HEK293T (cell line): Measurements from ENCODE around the gene GUCA2B.

Experiments
- CTCF ChIA-PET: fragments of 350-600 bp; formaldehyde crosslinking; extraction: SDS; loops from one replicate; lab custom pipeline; 2021; ENCODE audit warnings: antibody characterized with exemption, inconsistent platforms; lab: Yijun Ruan, JAX
- POLR2A ChIA-PET: fragments of 350-600 bp; formaldehyde crosslinking; extraction: SDS; loops from one replicate; lab custom pipeline; 2020; ENCODE audit warnings: antibody characterized with exemption, inconsistent platforms; lab: Yijun Ruan, JAX
- DNase-seq: peaks from one replicate; pipeline ENCODE4 v3.0.0; 2012; ENCODE audit warnings: mixed read lengths; ENCODE audit errors: extremely low spot score
- ARNT ChIP-seq: fragments of 450-650 bp; IDR thresholded peaks from 2 replicates; pipeline ENCODE4 v1.6.1; 2017; ENCODE audit warnings: mild to moderate bottlenecking
- BHLHE40 ChIP-seq: fragments of 450-650 bp; IDR thresholded peaks from 2 replicates; pipeline ENCODE4 v1.6.1; 2016; ENCODE audit warnings: mild to moderate bottlenecking, moderate library complexity, borderline replicate concordance
- CTBP1 ChIP-seq: fragments of 450-650 bp; IDR thresholded peaks from 2 replicates; pipeline ENCODE4 v1.6.1; 2016; ENCODE audit warnings: borderline replicate concordance
- ELF4 ChIP-seq: fragments of 450-650 bp; IDR thresholded peaks from 2 replicates; pipeline ENCODE4 v1.6.1; 2017; ENCODE audit warnings: antibody characterized with exemption
- FOXA1 ChIP-seq: fragments of 450-650 bp; IDR thresholded peaks from 2 replicates; pipeline ENCODE4 v1.6.1; 2016; ENCODE audit warnings: mild to moderate bottlenecking
- FOXK2 ChIP-seq: fragments of 450-650 bp; IDR thresholded peaks from 2 replicates; pipeline ENCODE4 v1.6.1; 2016; ENCODE audit warnings: mild to moderate bottlenecking
- FOXM1 ChIP-seq: fragments of 450-650 bp; IDR thresholded peaks from 2 replicates; pipeline ENCODE4 v1.6.1; 2017; ENCODE audit warnings: mild to moderate bottlenecking, borderline replicate concordance
- HDGF ChIP-seq: fragments of 450-650 bp; IDR thresholded peaks from 2 replicates; pipeline ENCODE4 v1.6.1; 2017; ENCODE audit warnings: antibody characterized with exemption, borderline replicate concordance
- L3MBTL2 ChIP-seq: fragments of 450-650 bp; conservative IDR thresholded peaks from 2 replicates; pipeline ENCODE4 v1.6.1; 2016; ENCODE audit warnings: mild to moderate bottlenecking
- LEF1 ChIP-seq: fragments of 450-650 bp; IDR thresholded peaks from 2 replicates; pipeline ENCODE4 v1.6.1; 2017; ENCODE audit warnings: mild to moderate bottlenecking, borderline replicate concordance
- NFRKB ChIP-seq: fragments of 450-650 bp; IDR thresholded peaks from 2 replicates; pipeline ENCODE4 v1.6.1; 2016; ENCODE audit warnings: mild to moderate bottlenecking, moderate library complexity
- PKNOX1 ChIP-seq: fragments of 450-650 bp; IDR thresholded peaks from 2 replicates; pipeline ENCODE4 v1.6.1; 2016
- SP1 ChIP-seq: fragments of 450-650 bp; IDR thresholded peaks from 2 replicates; pipeline ENCODE4 v1.6.1; 2017
- SUZ12 ChIP-seq: fragments of 450-650 bp; IDR thresholded peaks from 2 replicates; pipeline ENCODE4 v1.6.1; 2016; ENCODE audit warnings: mild to moderate bottlenecking
- TARDBP ChIP-seq: fragments of 450-650 bp; IDR thresholded peaks from 2 replicates; pipeline ENCODE4 v1.6.1; 2016
- ZNF384 ChIP-seq: fragments of 450-650 bp; IDR thresholded peaks from 2 replicates; pipeline ENCODE4 v1.6.1; 2016

GUCA2B gene

GRCh38 chr1:42152907-42153600 is at the start of gene GUCA2B:
TSS of gene GUCA2B (plus strand) at chr1:42153410. CDS start at chr1:42153451, 41 bp downstream.
- ChIA-PET POLR2A (no interaction called here), CTCF (no interaction called here)
- DNase-seq: no peak
- no peak for TF ChIP-seq BHLHE40
- no peak for TF ChIP-seq FOXM1
- TF ChIP-seq SP1: no peak
- TF ChIP-seq ELF4: no peak
- TF ChIP-seq CTBP1: no peak
- TF ChIP-seq ARNT: no peak
- no peak for TF ChIP-seq TARDBP
- no peak for TF ChIP-seq FOXA1
- TF ChIP-seq FOXK2: no peak
- no peak for TF ChIP-seq NFRKB
- no peak for TF ChIP-seq HDGF
- no peak for TF ChIP-seq SUZ12

- CTCF ChIA-PET: no interaction called here
- POLR2A ChIA-PET: no interaction called here
- no peak for DNase-seq
- TF ChIP-seq FOXM1 (no peak), BHLHE40 (no peak), CTBP1 (no peak), LEF1 (no peak), TARDBP (no peak), ARNT (no peak), SP1 (no peak), NFRKB (no peak), FOXA1 (no peak), FOXK2 (no peak), L3MBTL2 (no peak), SUZ12 (no peak), ELF4 (no peak), PKNOX1 (no peak), ZNF384 (no peak), HDGF (no peak)
Observed at GRCh38 chr1:42105025-42105424, 48.2 kb upstream of the GUCA2B start.

- POLR2A ChIA-PET: no interaction called here
- no peak for TF ChIP-seq BHLHE40
- TF ChIP-seq CTBP1: no peak
- TF ChIP-seq ARNT: no peak
- TF ChIP-seq LEF1: no peak
- no peak for TF ChIP-seq HDGF
- TF ChIP-seq ZNF384: no peak
- no peak for TF ChIP-seq FOXK2
- no peak for TF ChIP-seq FOXM1
- TF ChIP-seq L3MBTL2: no peak
- TF ChIP-seq FOXA1: no peak
- TF ChIP-seq SUZ12: no peak
- TF ChIP-seq ELF4: no peak
- TF ChIP-seq NFRKB: no peak
- no peak for TF ChIP-seq PKNOX1
- no peak for TF ChIP-seq SP1
- TF ChIP-seq TARDBP: no peak
- CTCF ChIA-PET: no interaction called here
- no peak for DNase-seq
Observed at GRCh38 chr1:42108309-42108708, 44.9 kb upstream of the GUCA2B start.

- CTCF ChIA-PET: no interaction called here
- TF ChIP-seq TARDBP (no peak), ZNF384 (no peak), FOXA1 (no peak), SP1 (no peak), L3MBTL2 (no peak), ARNT (no peak), FOXM1 (no peak), BHLHE40 (no peak), HDGF (no peak), FOXK2 (no peak), CTBP1 (no peak), SUZ12 (no peak), LEF1 (no peak), NFRKB (no peak), PKNOX1 (no peak), ELF4 (no peak)
- POLR2A ChIA-PET: no interaction called here
- no peak for DNase-seq
Observed at GRCh38 chr1:42109600-42109999, 43.6 kb upstream of the GUCA2B start.

GRCh38 chr1:42114229-42114628 is 39.0 kb upstream of the GUCA2B start:
- no peak for DNase-seq
- POLR2A ChIA-PET: no interaction called here
- CTCF ChIA-PET: no interaction called here
- no peak for TF ChIP-seq SUZ12

- no peak for TF ChIP-seq FOXA1
- TF ChIP-seq NFRKB: no peak
- no peak for TF ChIP-seq LEF1
- no peak for TF ChIP-seq ZNF384
- no peak for TF ChIP-seq SUZ12
- TF ChIP-seq HDGF: no peak
- TF ChIP-seq FOXM1: no peak
- ChIA-PET POLR2A (no interaction called here), CTCF (no interaction called here)
- no peak for DNase-seq
Observed at GRCh38 chr1:42117214-42117613, 36.0 kb upstream of the GUCA2B start.
